ENCODE data around the gene PRPH2.
"Not testable (repeated sequence)": the region's sequence is repeated elsewhere in the genome, so short reads cannot be mapped to it uniquely, and the experiment has no call there.

PRPH2 gene

GRCh38 chr6:42688281-42688680 is 34.1 kb downstream of the PRPH2 start:
- in situ Hi-C loops (cut with MboI; ENCODE audit: low pct_unique_long_range_greater_than_20kb, low sequenced_read_pairs, unreplicated experiment): no loop called here

GRCh38 chr6:42679358-42679757 is 43.0 kb downstream of the PRPH2 start:
- no peak for DNase-seq (ENCODE audit: low spot score)
- no peak for TF ChIP-seq CTCF (IDR thresholded peaks at IDR 0.05; ENCODE audit: extremely low read depth, insufficient read depth, missing control alignments)
- in situ Hi-C loops (cut with MboI; ENCODE audit: low pct_unique_long_range_greater_than_20kb, low sequenced_read_pairs, unreplicated experiment): no loop called here

More at GRCh38 chr6:42688281-42688680, 34.1 kb downstream of the PRPH2 start:
- DNase-seq (ENCODE audit: low spot score): no peak
- TF ChIP-seq CTCF (IDR thresholded peaks at IDR 0.05; ENCODE audit: extremely low read depth, insufficient read depth, missing control alignments): no peak

- DNase-seq (ENCODE audit: low spot score): no peak
- no peak for TF ChIP-seq CTCF (IDR thresholded peaks at IDR 0.05; ENCODE audit: extremely low read depth, insufficient read depth, missing control alignments)
- in situ Hi-C loops (cut with MboI; ENCODE audit: low pct_unique_long_range_greater_than_20kb, low sequenced_read_pairs, unreplicated experiment): no loop called here
These were observed 47.6 kb downstream of the PRPH2 start for GRCh38 chr6:42674780-42675179.

DNA sequence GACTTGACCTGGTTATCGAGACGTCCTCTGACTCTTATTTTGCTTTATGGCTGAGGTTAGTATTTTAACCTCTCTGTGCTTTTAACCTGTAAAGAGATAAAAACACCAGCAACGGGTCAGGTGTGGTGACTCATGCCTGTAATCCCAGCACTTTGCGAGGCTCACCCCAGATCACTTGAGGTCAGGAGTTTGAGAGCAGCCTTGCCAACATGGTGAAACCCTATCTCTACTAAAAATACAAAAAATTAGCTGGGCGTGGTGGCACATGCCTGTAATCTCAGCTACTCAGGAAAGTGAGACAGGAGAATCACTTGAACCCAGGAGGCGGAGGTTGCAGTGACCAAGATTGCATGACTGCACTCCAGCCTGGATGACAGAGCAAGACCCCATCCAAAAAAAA is 48.0 kb downstream of the PRPH2 start:
- DNase-seq (ENCODE audit: low spot score); in situ Hi-C loops (cut with MboI; ENCODE audit: low pct_unique_long_range_greater_than_20kb, low sequenced_read_pairs, unreplicated experiment): not testable (repeated sequence)

- no peak for TF ChIP-seq CTCF (IDR thresholded peaks at IDR 0.05; ENCODE audit: extremely low read depth, insufficient read depth, missing control alignments)
- DNase-seq (ENCODE audit: low spot score): no peak
- in situ Hi-C loops (cut with MboI; ENCODE audit: low pct_unique_long_range_greater_than_20kb, low sequenced_read_pairs, unreplicated experiment): loop anchor here (5.0 kb wide), 1 partner anchor 213 kb away; the partner anchor contains the start of gene RPL7L1
These were observed 57.7 kb downstream of the PRPH2 start for GRCh38 chr6:42664718-42665117.

DNA sequence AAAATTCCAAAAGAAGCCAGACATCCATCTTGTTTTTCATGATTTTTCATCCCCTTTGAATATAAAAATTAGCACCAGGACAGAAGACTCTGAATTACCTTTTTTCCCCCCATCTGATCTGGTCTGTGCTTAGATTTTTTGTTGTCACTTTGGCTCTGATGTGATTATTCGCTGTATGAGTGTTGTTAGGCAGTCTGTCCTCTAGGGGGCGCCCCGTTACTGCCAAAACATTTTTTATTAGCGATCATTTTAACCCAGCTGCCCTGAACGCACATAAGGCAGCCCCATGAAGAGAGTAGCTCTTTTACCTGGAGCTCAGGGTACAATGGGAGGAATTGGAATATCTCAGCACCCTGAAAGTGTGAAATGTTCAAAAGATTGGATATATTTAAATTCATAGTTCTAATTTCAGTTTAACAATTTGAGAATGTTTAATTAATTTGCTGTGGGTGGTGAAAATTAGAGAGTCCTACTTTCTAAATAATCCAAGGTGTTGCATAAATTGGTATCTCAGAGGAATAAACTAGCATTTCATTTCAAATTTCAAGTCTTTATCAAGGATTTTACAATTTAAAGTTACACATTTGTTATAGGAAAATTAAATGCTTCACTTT is 60.8 kb downstream of the PRPH2 start:
- peak; percentile 85 for TF ChIP-seq CTCF (IDR thresholded peaks at IDR 0.05; ENCODE audit: extremely low read depth, insufficient read depth, missing control alignments)
- in situ Hi-C loops (cut with MboI; ENCODE audit: low pct_unique_long_range_greater_than_20kb, low sequenced_read_pairs, unreplicated experiment): loop anchor here (5.0 kb wide), 1 partner anchor 216 kb away; the partner anchor contains the start of gene RPL7L1

DNA sequence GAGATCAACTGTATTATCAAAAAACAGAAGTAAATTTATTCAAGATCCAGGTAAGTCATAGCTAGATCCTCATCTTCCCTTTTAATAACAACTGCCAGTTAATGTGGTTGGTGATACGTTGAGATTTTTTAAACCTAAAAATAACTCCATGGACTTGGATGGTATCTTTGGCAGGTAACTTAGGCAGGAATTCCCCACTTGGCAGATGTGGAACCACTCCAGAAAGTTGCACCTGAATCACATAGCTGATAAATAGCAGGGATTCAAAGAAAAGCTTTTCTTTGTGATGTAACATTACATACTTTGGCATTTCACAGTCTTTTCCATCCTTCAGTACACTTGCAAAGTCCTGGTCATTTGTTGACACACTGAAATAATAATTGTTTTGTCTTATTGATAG is 62.6 kb downstream of the PRPH2 start:
- TF ChIP-seq CTCF (IDR thresholded peaks at IDR 0.05; ENCODE audit: extremely low read depth, insufficient read depth, missing control alignments): no peak
- in situ Hi-C loops (cut with MboI; ENCODE audit: low pct_unique_long_range_greater_than_20kb, low sequenced_read_pairs, unreplicated experiment): loop anchor here (5.0 kb wide), 1 partner anchor 217 kb away; the partner anchor contains the start of gene RPL7L1
- no peak for DNase-seq (ENCODE audit: low spot score)

More for the DNA sequence above, 60.8 kb downstream of the PRPH2 start:
- peak; percentile 48 for DNase-seq (ENCODE audit: low spot score)

Measured in GM13977 (cell line).